Measurements from ENCODE around the gene TRAPPC5.
A peak's percentile ranks its signal among the peaks of the same experiment; 100 is the strongest.

TRAPPC5 gene

GRCh38 chr19:7646426-7646700 lies 34.3 kb upstream of the TRAPPC5 start:
- no peak for DNase-seq

GRCh38 chr19:7647156-7647555 lies 33.5 kb upstream of the TRAPPC5 start:
- no peak for DNase-seq

GRCh38 chr19:7648265-7649014 lies 32.2 kb upstream of the TRAPPC5 start:
- no peak for DNase-seq

- no peak for DNase-seq
Measured at GRCh38 chr19:7650148-7650547, 30.5 kb upstream of the TRAPPC5 start.

GRCh38 chr19:7652061-7652641 lies 28.5 kb upstream of the TRAPPC5 start:
- peak; percentile 48 for DNase-seq

GRCh38 chr19:7654401-7654800 lies 26.2 kb upstream of the TRAPPC5 start:
- no peak for DNase-seq

GRCh38 chr19:7655581-7655980 lies 25.1 kb upstream of the TRAPPC5 start:
- no peak for DNase-seq

- no peak for DNase-seq
Measured at GRCh38 chr19:7657131-7657751, 23.4 kb upstream of the TRAPPC5 start.

GRCh38 chr19:7658219-7658686 lies 22.4 kb upstream of the TRAPPC5 start:
- no peak for DNase-seq

GRCh38 chr19:7661744-7662538 lies 18.7 kb upstream of the TRAPPC5 start:
- no peak for DNase-seq

GRCh38 chr19:7662657-7663056 lies 18.0 kb upstream of the TRAPPC5 start:
- DNase-seq: no peak

GRCh38 chr19:7663706-7664105 lies 16.9 kb upstream of the TRAPPC5 start:
- no peak for DNase-seq

- DNase-seq: no peak
Measured at GRCh38 chr19:7665076-7665475, 15.6 kb upstream of the TRAPPC5 start.

GRCh38 chr19:7668842-7669241 lies 11.8 kb upstream of the TRAPPC5 start, which contains the start of gene RETN:
TSS of gene RETN (plus strand) at chr19:7669049. CDS start at chr19:7669327, 278 bp downstream.
- DNase-seq: no peak

- DNase-seq: no peak
Measured at GRCh38 chr19:7669641-7670040, 11.0 kb upstream of the TRAPPC5 start.

- DNase-seq: no peak
Measured at GRCh38 chr19:7670150-7670783, 10.4 kb upstream of the TRAPPC5 start.

GRCh38 chr19:7670790-7671189 lies 9.8 kb upstream of the TRAPPC5 start:
- DNase-seq: no peak

- no peak for DNase-seq
Measured at GRCh38 chr19:7672522-7672921, 8.1 kb upstream of the TRAPPC5 start.

GRCh38 chr19:7674010-7675005 lies 6.3 kb upstream of the TRAPPC5 start:
- peak; percentile 11 for DNase-seq

GRCh38 chr19:7676376-7676775 lies 4.3 kb upstream of the TRAPPC5 start:
- no peak for DNase-seq

- no peak for DNase-seq
Measured at GRCh38 chr19:7676854-7677253, 3.8 kb upstream of the TRAPPC5 start, which contains the start of gene MCEMP1. TSS of gene MCEMP1 (plus strand) at chr19:7677090. CDS start at chr19:7677121, 31 bp downstream.
